HFFc6 (cell line): Measurements from ENCODE around the gene PELI2. TPM values are rescaled to one million over a fixed set of nuclear protein-coding genes. Genes with fewer than 3 reads are reported as not detected.

ENCODE experiments used
- DNase-seq: peaks from one replicate; pipeline ENCODE4 v3.0.0-alpha.2; 2018
- H3K27ac Mint-ChIP-seq: 2 replicates; pipeline ENCODE4 v1.8.0; 2020; ENCODE audit warnings: mild to moderate bottlenecking, mixed read lengths
- H3K27me3 Mint-ChIP-seq: 2 replicates; pipeline ENCODE4 v1.8.0; 2021; ENCODE audit warnings: mild to moderate bottlenecking, moderate library complexity, mixed read lengths; ENCODE audit not compliant: insufficient read depth
- H3K36me3 Mint-ChIP-seq: 2 replicates; pipeline ENCODE4 v1.8.0; 2021; ENCODE audit warnings: low read depth, mixed read lengths
- H3K4me1 Mint-ChIP-seq: 2 replicates; pipeline ENCODE4 v1.8.0; 2020; ENCODE audit warnings: low read depth, mixed read lengths
- H3K4me3 Mint-ChIP-seq: 2 replicates; pipeline ENCODE4 v1.8.0; 2020; ENCODE audit warnings: mild to moderate bottlenecking, moderate library complexity, mixed read lengths
- H3K9me3 Mint-ChIP-seq: 2 replicates; pipeline ENCODE4 v1.8.0; 2020; ENCODE audit warnings: mild to moderate bottlenecking, mixed read lengths
- total RNA-seq, 6 experiments: library from RNA; stranded (reverse); fragmentation: NEBNext Ultra II Directional; extraction: Animal tissue kit (Norgen Biotek cat#: 25700); gene quantifications; 2 replicates in 1 of 6; 3 replicates in 5 of 6; pipeline ENCODE4 v1.2.3, GENCODE V29; 2021
- TF ChIP-seq, protein P1 (sequence below): fragments of 200-600 bp; sonication (generic); IDR thresholded peaks from 2 replicates; pipeline ENCODE4 v1.5.0; 2021; ENCODE audit warnings: antibody characterized with exemption, mild to moderate bottlenecking

The PELI2 gene
- total RNA-seq, 6 experiments from 2014 or later, result 0.69 to 5.9 (median 4.6) TPM

DNA sequence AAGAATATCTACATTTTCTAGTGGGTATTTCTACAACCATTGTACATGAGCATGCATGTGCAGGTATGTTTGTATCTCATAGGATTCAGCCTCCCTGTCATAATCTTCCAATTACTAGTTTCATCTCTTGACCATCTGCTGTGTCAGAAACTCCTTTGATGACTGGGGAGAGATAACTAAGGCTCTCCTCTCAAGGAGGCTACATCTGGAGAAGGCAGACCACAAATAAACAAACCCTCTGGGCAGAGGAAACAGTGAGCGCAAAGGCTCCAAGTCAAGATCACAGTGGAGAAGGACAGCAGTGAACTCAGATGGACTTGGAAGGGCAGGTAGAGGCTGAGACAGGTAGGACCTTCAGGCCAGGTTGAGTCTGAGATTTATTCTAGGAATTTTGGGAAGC, 166.4 kb downstream of the PELI2 start:
- DNase-seq, result no peak
- TF ChIP-seq, protein P1, sequence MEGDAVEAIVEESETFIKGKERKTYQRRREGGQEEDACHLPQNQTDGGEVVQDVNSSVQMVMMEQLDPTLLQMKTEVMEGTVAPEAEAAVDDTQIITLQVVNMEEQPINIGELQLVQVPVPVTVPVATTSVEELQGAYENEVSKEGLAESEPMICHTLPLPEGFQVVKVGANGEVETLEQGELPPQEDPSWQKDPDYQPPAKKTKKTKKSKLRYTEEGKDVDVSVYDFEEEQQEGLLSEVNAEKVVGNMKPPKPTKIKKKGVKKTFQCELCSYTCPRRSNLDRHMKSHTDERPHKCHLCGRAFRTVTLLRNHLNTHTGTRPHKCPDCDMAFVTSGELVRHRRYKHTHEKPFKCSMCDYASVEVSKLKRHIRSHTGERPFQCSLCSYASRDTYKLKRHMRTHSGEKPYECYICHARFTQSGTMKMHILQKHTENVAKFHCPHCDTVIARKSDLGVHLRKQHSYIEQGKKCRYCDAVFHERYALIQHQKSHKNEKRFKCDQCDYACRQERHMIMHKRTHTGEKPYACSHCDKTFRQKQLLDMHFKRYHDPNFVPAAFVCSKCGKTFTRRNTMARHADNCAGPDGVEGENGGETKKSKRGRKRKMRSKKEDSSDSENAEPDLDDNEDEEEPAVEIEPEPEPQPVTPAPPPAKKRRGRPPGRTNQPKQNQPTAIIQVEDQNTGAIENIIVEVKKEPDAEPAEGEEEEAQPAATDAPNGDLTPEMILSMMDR, result no peak
- Mint-ChIP-seq H3K27ac (no peak overlapping the region), H3K4me1 (no peaks in the 10 kb centered on the region), H3K36me3 (no peaks in the 10 kb centered on the region), H3K9me3 (no peaks in the 10 kb centered on the region), H3K27me3 (no peaks in the 10 kb centered on the region), H3K4me3 (no peak overlapping the region)

DNA sequence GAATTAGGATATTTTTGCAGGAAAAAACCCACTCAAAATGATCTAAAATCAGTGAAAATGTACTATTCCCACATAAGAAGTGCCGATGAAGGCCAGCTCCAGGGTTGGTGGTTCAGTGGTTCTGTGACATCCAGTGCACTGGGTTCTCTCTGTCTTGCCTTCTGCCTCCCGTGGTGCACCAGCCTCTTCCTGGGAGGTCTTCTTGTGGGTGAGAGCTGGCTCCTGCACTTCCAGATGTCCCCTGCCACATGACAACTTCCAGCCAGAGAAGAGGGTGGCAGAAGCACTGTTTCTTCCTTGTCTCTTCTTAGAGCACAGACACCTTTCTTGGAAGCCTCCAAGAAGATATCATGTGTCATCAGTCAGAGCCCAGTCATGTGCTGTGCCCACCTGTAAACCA, 170.9 kb downstream of the PELI2 start:
- no peak overlapping the region for H3K4me3 Mint-ChIP-seq
- H3K27ac Mint-ChIP-seq, result no peak overlapping the region

DNA sequence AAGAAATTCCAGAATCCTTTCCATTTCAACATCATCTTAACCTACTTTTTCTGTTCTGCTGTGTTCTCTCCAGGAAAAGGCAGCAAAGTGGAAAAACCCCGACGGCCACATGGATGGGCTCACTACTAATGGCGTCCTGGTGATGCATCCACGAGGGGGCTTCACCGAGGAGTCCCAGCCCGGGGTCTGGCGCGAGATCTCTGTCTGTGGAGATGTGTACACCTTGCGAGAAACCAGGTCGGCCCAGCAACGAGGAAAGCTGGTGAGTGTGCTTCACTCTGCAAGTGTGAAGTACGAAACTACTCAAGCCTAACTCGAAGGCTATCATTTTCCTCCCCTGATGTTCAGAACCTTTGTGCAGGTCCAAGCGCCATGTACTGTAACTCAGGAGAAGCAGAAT, 172.0 kb downstream of the PELI2 start:
- DNase-seq, result no peak
- Mint-ChIP-seq H3K27ac (no peak overlapping the region), H3K4me3 (no peak overlapping the region), H3K9me3 (no peaks in the 10 kb centered on the region), H3K4me1 (no peaks in the 10 kb centered on the region), H3K36me3 (no peaks in the 10 kb centered on the region), H3K27me3 (no peaks in the 10 kb centered on the region)
- TF ChIP-seq, protein P1, result no peak

More for the DNA sequence above, 170.9 kb downstream of the PELI2 start:
- Mint-ChIP-seq H3K36me3 (no peaks in the 10 kb centered on the region), H3K4me1 (no peaks in the 10 kb centered on the region), H3K27me3 (no peaks in the 10 kb centered on the region), H3K9me3 (no peaks in the 10 kb centered on the region)
- DNase-seq, result no peak
- TF ChIP-seq, protein P1, result no peak

DNA sequence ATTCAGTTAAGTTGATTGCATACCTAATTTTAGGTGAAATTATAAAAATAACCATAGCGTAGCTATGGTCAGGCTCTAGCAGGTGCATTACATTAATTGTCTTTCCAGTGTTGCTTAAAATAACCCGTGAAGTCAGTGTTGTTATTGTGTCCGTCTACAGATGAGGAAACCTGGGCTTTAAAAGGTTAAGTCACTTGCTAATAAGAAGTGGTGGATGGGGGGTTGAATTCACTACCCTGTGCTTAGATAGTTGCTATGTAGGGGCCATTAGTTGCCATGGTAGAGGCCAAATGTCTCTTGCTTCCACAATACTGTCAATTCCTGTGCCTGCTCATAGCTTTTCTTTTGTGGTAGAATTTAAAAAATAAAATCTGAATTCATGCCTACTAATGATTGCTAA, 174.8 kb downstream of the PELI2 start:
- Mint-ChIP-seq H3K4me3 (no peak overlapping the region), H3K27ac (no peak overlapping the region), H3K9me3 (no peaks in the 10 kb centered on the region), H3K27me3 (no peaks in the 10 kb centered on the region), H3K4me1 (no peaks in the 10 kb centered on the region), H3K36me3 (no peaks in the 10 kb centered on the region)
- DNase-seq, result no peak
- TF ChIP-seq, protein P1, result no peak

DNA sequence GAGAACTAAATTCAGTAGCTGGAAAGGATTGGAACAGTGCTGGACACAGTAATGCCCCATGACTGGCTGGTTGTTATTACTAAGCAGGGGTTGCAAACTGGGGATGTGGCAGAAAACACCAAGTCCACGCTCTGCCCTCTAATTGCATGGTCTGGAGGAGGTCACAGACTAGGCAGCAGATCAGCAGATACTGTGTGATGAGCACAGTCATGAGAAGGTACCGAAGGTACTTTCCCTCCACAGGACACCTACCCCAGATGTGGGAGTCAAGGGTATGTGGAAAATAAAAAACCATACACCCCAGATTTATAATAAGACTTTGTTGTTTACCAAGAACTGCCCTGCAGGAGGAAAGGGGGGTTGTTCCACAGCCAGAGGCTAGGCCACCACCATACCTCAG, 175.3 kb downstream of the PELI2 start:
- H3K36me3 Mint-ChIP-seq, result no peaks in the 10 kb centered on the region
- H3K27me3 Mint-ChIP-seq, result no peaks in the 10 kb centered on the region
- no peaks in the 10 kb centered on the region for H3K4me1 Mint-ChIP-seq
- H3K9me3 Mint-ChIP-seq, result no peaks in the 10 kb centered on the region
- no peak overlapping the region for H3K4me3 Mint-ChIP-seq
- DNase-seq, result no peak
- TF ChIP-seq, protein P1, result no peak
- H3K27ac Mint-ChIP-seq, result no peak overlapping the region

DNA sequence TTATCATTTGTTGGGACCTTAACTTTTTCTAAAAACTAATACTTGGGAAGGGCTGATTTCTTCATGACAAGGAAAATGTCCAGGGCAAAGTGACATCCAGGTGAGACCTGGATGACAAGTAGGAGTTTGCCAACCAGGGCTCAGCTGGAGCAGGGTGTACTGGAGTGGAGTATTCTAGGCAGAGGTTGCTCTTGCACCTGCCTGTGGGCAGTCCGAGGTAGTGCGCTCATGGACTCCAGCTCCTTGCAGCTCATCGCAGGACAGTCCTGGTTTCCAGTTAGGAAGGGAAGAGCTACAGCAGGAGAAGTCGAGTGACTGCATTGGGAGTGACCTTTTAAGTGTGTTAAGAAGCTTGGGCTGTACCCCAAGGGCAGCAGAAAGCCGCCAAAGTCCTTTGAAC, 175.9 kb downstream of the PELI2 start:
- Mint-ChIP-seq H3K36me3 (no peaks in the 10 kb centered on the region), H3K4me1 (no peaks in the 10 kb centered on the region)
- TF ChIP-seq, protein P1, result peak; percentile 63

More for the DNA sequence above, 175.9 kb downstream of the PELI2 start:
- Mint-ChIP-seq H3K27ac (no peak overlapping the region), H3K4me3 (no peak overlapping the region), H3K27me3 (no peaks in the 10 kb centered on the region), H3K9me3 (no peaks in the 10 kb centered on the region)
- no peak for DNase-seq
